ENCODE measurements around the gene HIP1R.

DNA sequence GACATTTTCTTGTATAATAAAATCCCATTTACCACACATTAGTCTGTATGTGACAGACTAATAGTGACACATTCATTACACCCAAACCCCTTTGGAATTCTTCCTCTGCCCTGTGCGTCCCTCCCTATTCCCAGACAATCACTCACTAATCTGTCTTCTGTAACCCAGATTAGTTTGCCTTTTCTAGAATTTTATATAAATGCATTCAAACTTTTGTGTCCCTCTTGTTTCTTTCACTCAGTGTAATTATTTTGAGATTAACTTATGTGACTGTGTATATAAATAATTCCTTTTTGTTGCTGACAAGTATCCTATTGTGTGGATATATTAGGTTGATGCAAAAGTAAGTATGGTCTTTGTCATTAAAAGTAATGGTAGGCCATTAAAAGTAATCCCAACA is 27.6 kb upstream of the HIP1R start:
- TF ChIP-seq, protein P1, sequence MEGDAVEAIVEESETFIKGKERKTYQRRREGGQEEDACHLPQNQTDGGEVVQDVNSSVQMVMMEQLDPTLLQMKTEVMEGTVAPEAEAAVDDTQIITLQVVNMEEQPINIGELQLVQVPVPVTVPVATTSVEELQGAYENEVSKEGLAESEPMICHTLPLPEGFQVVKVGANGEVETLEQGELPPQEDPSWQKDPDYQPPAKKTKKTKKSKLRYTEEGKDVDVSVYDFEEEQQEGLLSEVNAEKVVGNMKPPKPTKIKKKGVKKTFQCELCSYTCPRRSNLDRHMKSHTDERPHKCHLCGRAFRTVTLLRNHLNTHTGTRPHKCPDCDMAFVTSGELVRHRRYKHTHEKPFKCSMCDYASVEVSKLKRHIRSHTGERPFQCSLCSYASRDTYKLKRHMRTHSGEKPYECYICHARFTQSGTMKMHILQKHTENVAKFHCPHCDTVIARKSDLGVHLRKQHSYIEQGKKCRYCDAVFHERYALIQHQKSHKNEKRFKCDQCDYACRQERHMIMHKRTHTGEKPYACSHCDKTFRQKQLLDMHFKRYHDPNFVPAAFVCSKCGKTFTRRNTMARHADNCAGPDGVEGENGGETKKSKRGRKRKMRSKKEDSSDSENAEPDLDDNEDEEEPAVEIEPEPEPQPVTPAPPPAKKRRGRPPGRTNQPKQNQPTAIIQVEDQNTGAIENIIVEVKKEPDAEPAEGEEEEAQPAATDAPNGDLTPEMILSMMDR (IDR thresholded peaks at IDR 0.05), result no peak
- TF ChIP-seq POLR2A (IDR thresholded peaks at IDR 0.05), result no peak

Data from heart left ventricle (tissue), 13 donors.